Sigmoid colon (tissue), 7 donors: ENCODE measurements around the gene THRB. TPM values are rescaled to one million over a fixed set of nuclear protein-coding genes. Genes with fewer than 3 reads are reported as not detected.

Experiments used
- DNase-seq: peaks from one replicate; pipeline ENCODE4 v3.0.0-alpha.2; 2019
- H3K27ac ChIP-seq, 4 donors: fragments of 200-600 bp; sonication (generic); one replicate each; pipeline ENCODE4 v1.5.1; 2016 to 2019; ENCODE audit warnings: mild to moderate bottlenecking in 1 of 4
- H3K27me3 ChIP-seq, 3 donors: fragments of 200-600 bp; sonication (generic); one replicate each; pipeline ENCODE4 v1.5.1; 2019; ENCODE audit warnings: mild to moderate bottlenecking in 1 of 3
- H3K36me3 ChIP-seq, 4 donors: fragments of 200-600 bp; sonication (generic); one replicate each; pipeline ENCODE4 v1.5.1; 2016 to 2019
- H3K4me1 ChIP-seq, 4 donors: fragments of 200-600 bp; sonication (generic); one replicate each; pipeline ENCODE4 v1.5.1; 2017 to 2019
- H3K4me3 ChIP-seq, 4 donors: fragments of 200-600 bp; sonication (generic); one replicate each; pipeline ENCODE4 v1.5.1; 2017 to 2019; ENCODE audit warnings: mild to moderate bottlenecking in 2 of 4, moderate library complexity in 1 of 4
- H3K9me3 ChIP-seq, 4 donors: fragments of 200-600 bp in 3 of 4; sonication (generic) in 3 of 4; one replicate each; pipeline versions ENCODE4 v1.5.1 to v1.6.1; 2013 to 2019
- EP300 ChIP-seq, 4 donors: sonication (generic); formaldehyde crosslinking; IDR thresholded peaks; one replicate each; pipeline ENCODE4 v1.6.1; 2017; ENCODE audit warnings: antibody characterized with exemption in 4 of 4
- POLR2A ChIP-seq, 2 donors: fragments of 450-650 bp; IDR thresholded peaks; one replicate each; pipeline ENCODE4 v1.6.1; 2016; ENCODE audit warnings: antibody characterized with exemption in 2 of 2, mild to moderate bottlenecking in 2 of 2, moderate library complexity in 2 of 2
- POLR2AphosphoS5 ChIP-seq, 4 donors: sonication (generic); formaldehyde crosslinking; IDR thresholded peaks; one replicate each; pipeline ENCODE4 v1.6.1; 2017; ENCODE audit warnings: antibody characterized with exemption in 4 of 4
- WGBS, 2 donors: extraction: QIAGEN DNeasy Blood & Tissue Kit; methylation state at CpG; one replicate each; pipeline ENCODE4 v1.1.7; 2013; 5-methylcytosine and 5-hydroxymethylcytosine counted together
- intact Hi-C: fragments of 100-400 bp; cut with DNase I; formaldehyde crosslinking; loops from one replicate; pipeline ENCODE4 v1.15.1; 2023
- polyA plus RNA-seq, 3 donors: library from polyadenylated mRNA; stranded (reverse); fragments of 200-250 nt; gene quantifications; one replicate each; pipeline ENCODE4 v1.2.3, GENCODE V29; 2013
- total RNA-seq, 4 donors: library from RNA; depleted of rRNA; stranded (reverse); fragments of >200 nt; gene quantifications; one replicate each; pipeline ENCODE4 v1.1.0, GENCODE V29; 2016
- TF ChIP-seq, protein P1 (sequence below), 4 experiments: fragments of 450-650 bp in 3 of 4; fragments of 200-600 bp in 1 of 4; IDR thresholded peaks; one replicate each; pipeline ENCODE4 v1.5.1; 2016 to 2019; ENCODE audit warnings: antibody characterized with exemption in 4 of 4, mild to moderate bottlenecking in 3 of 4, moderate library complexity in 2 of 4
- donor health status: healthy with polysubstance abuse.
- donor health status: Bipolar disorder and iron deficiency.
- donor health status: healthy.

THRB gene
- total and polyA plus RNA-seq, 7 donors = 7.2 to 49.5 (median 29.7) TPM

DNA sequence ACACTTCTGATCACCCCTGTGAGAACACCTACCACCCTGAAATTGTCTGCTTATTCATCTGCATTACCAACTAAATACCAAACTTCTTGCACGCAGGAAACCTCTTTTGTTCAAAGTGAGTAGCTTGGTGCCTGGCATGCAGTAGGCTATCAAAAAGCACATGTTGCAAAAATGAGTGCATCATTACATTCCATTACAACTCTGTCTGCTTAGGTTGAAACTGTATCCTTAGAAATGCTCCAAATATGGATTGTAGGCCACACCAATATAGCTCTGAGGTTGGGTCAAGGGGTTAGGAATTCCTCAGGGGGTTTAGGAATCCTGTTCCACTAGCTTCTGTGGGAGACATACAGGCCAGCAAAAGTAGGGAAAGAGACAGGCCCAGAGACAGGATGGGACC lies 107.2 kb downstream of the THRB start:
- H3K27me3 ChIP-seq = no peaks in the 10 kb centered on the region
- no peak for DNase-seq
- H3K9me3 ChIP-seq = no peaks in the 10 kb centered on the region
- no peak for TF ChIP-seq POLR2A (IDR thresholded peaks at IDR 0.05)
- no peak for TF ChIP-seq EP300 (IDR thresholded peaks at IDR 0.05)
- TF ChIP-seq, protein P1, sequence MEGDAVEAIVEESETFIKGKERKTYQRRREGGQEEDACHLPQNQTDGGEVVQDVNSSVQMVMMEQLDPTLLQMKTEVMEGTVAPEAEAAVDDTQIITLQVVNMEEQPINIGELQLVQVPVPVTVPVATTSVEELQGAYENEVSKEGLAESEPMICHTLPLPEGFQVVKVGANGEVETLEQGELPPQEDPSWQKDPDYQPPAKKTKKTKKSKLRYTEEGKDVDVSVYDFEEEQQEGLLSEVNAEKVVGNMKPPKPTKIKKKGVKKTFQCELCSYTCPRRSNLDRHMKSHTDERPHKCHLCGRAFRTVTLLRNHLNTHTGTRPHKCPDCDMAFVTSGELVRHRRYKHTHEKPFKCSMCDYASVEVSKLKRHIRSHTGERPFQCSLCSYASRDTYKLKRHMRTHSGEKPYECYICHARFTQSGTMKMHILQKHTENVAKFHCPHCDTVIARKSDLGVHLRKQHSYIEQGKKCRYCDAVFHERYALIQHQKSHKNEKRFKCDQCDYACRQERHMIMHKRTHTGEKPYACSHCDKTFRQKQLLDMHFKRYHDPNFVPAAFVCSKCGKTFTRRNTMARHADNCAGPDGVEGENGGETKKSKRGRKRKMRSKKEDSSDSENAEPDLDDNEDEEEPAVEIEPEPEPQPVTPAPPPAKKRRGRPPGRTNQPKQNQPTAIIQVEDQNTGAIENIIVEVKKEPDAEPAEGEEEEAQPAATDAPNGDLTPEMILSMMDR (IDR thresholded peaks at IDR 0.05) = no peak
- no peak for TF ChIP-seq POLR2AphosphoS5 (IDR thresholded peaks at IDR 0.05)
- WGBS, 2 donors = 89 to 96% methylated on average over 1 of the region's 1 CpG
- intact Hi-C loops = no loop called here
- peaks cover 0 to 72% (median 47%) of the 10 kb centered on the region in 4 donors for H3K4me1 ChIP-seq
- H3K4me3 ChIP-seq = no peak overlapping the region
- H3K36me3 ChIP-seq = no peaks in the 10 kb centered on the region
- H3K27ac ChIP-seq = peak overlapping the region; percentile 58 to 70 (median 64)

DNA sequence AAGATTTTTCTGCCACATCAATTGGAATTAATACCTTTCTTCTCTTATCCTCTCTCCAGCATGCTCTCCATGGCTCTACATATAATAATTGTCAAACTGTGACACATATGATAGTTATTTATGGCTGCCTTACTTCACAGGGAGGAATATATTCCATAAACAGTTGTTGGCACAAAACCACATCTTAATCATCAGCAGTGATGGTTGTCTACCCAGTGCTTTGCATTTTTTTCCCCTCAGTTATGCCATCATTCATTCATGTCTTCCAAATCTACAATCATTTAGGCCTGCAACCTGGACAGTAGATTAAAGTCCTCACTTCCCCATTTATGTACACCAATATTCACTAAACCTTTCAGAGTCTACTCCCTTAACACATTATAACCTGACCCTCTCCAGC lies 107.7 kb downstream of the THRB start:
- intact Hi-C loops = no loop called here
- Histone ChIP-seq H3K36me3 (no peaks in the 10 kb centered on the region), H3K9me3 (no peaks in the 10 kb centered on the region), H3K27ac (peak overlapping the region in 3 of 4 donors; percentile 58 to 70 (median 69)), H3K4me3 (no peak overlapping the region), H3K4me1 (peaks cover 0 to 74% (median 47%) of the 10 kb centered on the region in 4 donors), H3K27me3 (no peaks in the 10 kb centered on the region)
- TF ChIP-seq POLR2AphosphoS5 (IDR thresholded peaks at IDR 0.05) (peak in 1 of 4 donors; percentile 20), EP300 (IDR thresholded peaks at IDR 0.05) (no peak)
- DNase-seq = no peak

DNA sequence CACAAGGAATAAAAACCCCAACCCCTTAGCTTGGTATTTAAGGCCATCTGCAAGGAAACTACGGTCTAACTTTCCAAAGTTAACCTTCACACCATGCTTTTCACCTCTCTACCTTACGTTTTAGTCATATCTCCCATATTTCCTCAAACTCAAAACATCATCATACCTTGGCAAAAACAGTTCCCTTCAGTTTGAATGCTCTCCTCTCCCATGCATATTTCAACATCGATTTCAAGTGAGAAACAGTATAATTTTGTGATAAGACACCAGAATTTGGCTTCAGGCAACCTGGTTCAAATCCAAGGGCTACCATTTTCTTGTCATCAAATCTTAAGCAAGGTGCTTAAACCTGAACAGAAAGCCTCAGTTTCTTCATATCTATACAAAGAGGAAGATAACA lies 108.2 kb downstream of the THRB start:
- TF ChIP-seq POLR2AphosphoS5 (IDR thresholded peaks at IDR 0.05) (no peak), EP300 (IDR thresholded peaks at IDR 0.05) (no peak), POLR2A (IDR thresholded peaks at IDR 0.05) (no peak)
- TF ChIP-seq, protein P1 (IDR thresholded peaks at IDR 0.05) = no peak

DNA sequence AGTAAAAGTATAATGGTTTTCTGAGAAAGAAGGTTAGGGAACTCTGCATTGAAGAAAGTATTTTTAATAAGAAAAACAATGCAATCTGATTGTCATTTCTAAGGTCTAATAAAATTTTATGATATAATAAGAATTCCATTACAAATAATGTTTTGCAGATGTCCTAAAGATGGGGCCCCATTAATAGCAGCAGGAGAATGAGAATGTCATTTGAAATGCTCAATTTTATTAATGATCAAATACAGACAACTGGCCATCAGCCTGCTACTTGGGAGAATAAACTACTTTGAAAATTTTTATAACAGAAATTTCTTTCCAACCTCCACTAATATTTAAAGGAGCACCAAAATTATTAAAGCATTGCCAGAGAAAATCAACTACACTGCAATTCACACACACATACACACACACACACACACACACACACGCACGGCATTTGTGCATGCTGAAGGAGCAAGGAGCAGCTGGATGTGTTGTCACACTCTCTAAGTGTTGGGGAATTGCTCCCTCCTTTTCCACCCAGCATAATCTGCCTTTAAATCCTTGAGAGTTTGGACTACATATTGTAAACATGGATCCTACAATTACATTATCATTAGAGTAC lies 109.5 kb downstream of the THRB start:
- intact Hi-C loops = no loop called here
- peak overlapping the region in 1 of 4 donors; percentile 7 for H3K27ac ChIP-seq
- WGBS, 2 donors = 87 to 88% methylated on average over 2 of the region's 2 CpGs

More for the DNA sequence above, 108.2 kb downstream of the THRB start:
- no peaks in the 10 kb centered on the region for H3K36me3 ChIP-seq
- no peaks in the 10 kb centered on the region for H3K9me3 ChIP-seq
- H3K27me3 ChIP-seq = no peaks in the 10 kb centered on the region
- intact Hi-C loops = no loop called here
- no peak for DNase-seq
- no peak overlapping the region for H3K4me3 ChIP-seq
- H3K27ac ChIP-seq = no peak overlapping the region
- WGBS, 2 donors = 89 to 91% methylated on average over 3 of the region's 3 CpGs
- peaks cover 0 to 80% (median 51%) of the 10 kb centered on the region in 4 donors for H3K4me1 ChIP-seq

DNA sequence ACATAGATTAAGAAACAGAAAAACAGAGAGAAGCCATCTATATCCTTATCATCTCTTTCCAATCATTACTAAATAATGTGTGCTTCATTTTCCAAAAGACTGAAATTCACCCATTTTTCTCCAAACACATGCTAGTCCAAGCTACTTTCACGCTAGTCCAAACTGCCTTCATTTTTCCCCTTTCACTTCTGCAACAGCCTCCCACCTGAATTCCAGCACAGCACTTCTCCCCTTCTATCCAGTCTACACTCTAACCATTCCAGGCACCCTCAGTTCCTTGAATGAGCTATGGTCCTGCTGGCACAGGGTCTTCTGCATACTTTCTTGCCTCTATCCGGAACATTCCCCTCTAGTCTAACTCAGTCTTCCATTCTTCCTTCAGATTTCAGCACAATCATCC lies 112.0 kb downstream of the THRB start:
- H3K27me3 ChIP-seq = no peaks in the 10 kb centered on the region
- TF ChIP-seq POLR2AphosphoS5 (IDR thresholded peaks at IDR 0.05) (no peak), POLR2A (IDR thresholded peaks at IDR 0.05) (no peak), EP300 (IDR thresholded peaks at IDR 0.05) (no peak)
- TF ChIP-seq, protein P1 (IDR thresholded peaks at IDR 0.05) = no peak
- H3K27ac ChIP-seq = no peak overlapping the region
- no peaks in the 10 kb centered on the region for H3K36me3 ChIP-seq
- intact Hi-C loops = loop anchor here (5.0 kb wide), 1 partner anchor 85 kb away; no protein-coding TSS in a partner anchor
- no peaks in the 10 kb centered on the region for H3K9me3 ChIP-seq
- DNase-seq = no peak
- H3K4me1 ChIP-seq = peaks cover 0 to 74% (median 42%) of the 10 kb centered on the region in 4 donors
- 94 to 98% methylated on average over 2 of the region's 2 CpGs for WGBS, 2 donors
- H3K4me3 ChIP-seq = no peak overlapping the region

More for the DNA sequence above, 109.5 kb downstream of the THRB start:
- no peaks in the 10 kb centered on the region for H3K36me3 ChIP-seq
- no peaks in the 10 kb centered on the region for H3K9me3 ChIP-seq
- no peaks in the 10 kb centered on the region for H3K27me3 ChIP-seq
- no peak overlapping the region for H3K4me3 ChIP-seq
- peaks cover 0 to 83% (median 52%) of the 10 kb centered on the region in 4 donors for H3K4me1 ChIP-seq
- no peak for TF ChIP-seq EP300 (IDR thresholded peaks at IDR 0.05)
- no peak for TF ChIP-seq POLR2A (IDR thresholded peaks at IDR 0.05)
- TF ChIP-seq, protein P1 (IDR thresholded peaks at IDR 0.05) = no peak
- TF ChIP-seq POLR2AphosphoS5 (IDR thresholded peaks at IDR 0.05) = no peak
- DNase-seq = no peak
